Activated CD4-positive, alpha-beta memory T cell treated with anti-CD3 and anti-CD28 coated beads for 36 hours (primary cell): ENCODE data around the gene HCN2. TPM values are rescaled to one million over a fixed set of nuclear protein-coding genes. Genes with fewer than 3 reads are reported as not detected.
A peak's percentile ranks its signal among the peaks of the same experiment; 100 is the strongest.

ENCODE experiments used
- CTCF ChIA-PET: fragments of 350-600 bp; sonication (Branson Sonifier 250); formaldehyde crosslinking; loops from one replicate; lab custom pipeline; 2021; ENCODE audit warnings: antibody characterized with exemption, inconsistent platforms; lab: Charles Lee
- POLR2A ChIA-PET: fragments of 350-600 bp; sonication (Branson Sonifier 250); formaldehyde crosslinking; loops from one replicate; lab custom pipeline; 2021; ENCODE audit warnings: antibody characterized with exemption; lab: Charles Lee
- DNase-seq: peaks from one replicate; pipeline ENCODE4 v3.0.0-alpha.2; 2020
- H3K27ac Mint-ChIP-seq: one replicate; pipeline ENCODE4 v1.8.0; 2021; ENCODE audit warnings: mixed read lengths
- H3K27me3 Mint-ChIP-seq: one replicate; pipeline ENCODE4 v1.8.0; 2021; ENCODE audit warnings: mixed read lengths
- H3K36me3 Mint-ChIP-seq: one replicate; pipeline ENCODE4 v1.8.0; 2021; ENCODE audit warnings: mixed read lengths
- H3K4me1 Mint-ChIP-seq: one replicate; pipeline ENCODE4 v1.8.0; 2021; ENCODE audit warnings: low read depth, mixed read lengths
- H3K4me3 Mint-ChIP-seq: one replicate; pipeline ENCODE4 v1.8.0; 2021; ENCODE audit warnings: mild to moderate bottlenecking, mixed read lengths
- H3K9me3 Mint-ChIP-seq: one replicate; pipeline ENCODE4 v1.8.0; 2021; ENCODE audit warnings: mixed read lengths
- intact Hi-C: fragments of 100-400 bp; cut with micrococcal nuclease; formaldehyde crosslinking; loops from one replicate; pipeline ENCODE4 v1.15.1; 2023
- total RNA-seq, 2 experiments: library from RNA; stranded (reverse); gene quantifications; one replicate each; pipeline ENCODE4 v1.2.3, GENCODE V29; 2021

The HCN2 gene
- total RNA-seq, 2 experiments from 2014 or later, result 1.00 to 1.0 TPM

GRCh38 chr19:640606-641189 is 51.0 kb downstream of the HCN2 start:
- Mint-ChIP-seq H3K4me3 (no peak overlapping the region), H3K27ac (no peak overlapping the region), H3K36me3 (no peaks in the 10 kb centered on the region), H3K27me3 (no peaks in the 10 kb centered on the region), H3K9me3 (no peaks in the 10 kb centered on the region), H3K4me1 (peaks cover 13% of the 10 kb centered on the region)
- intact Hi-C loops, result no loop called here
- CTCF ChIA-PET, result no interaction called here
- POLR2A ChIA-PET, result no interaction called here
- DNase-seq, result no peak

- Mint-ChIP-seq H3K36me3 (peaks cover 4% of the 10 kb centered on the region), H3K27me3 (no peaks in the 10 kb centered on the region), H3K27ac (no peak overlapping the region), H3K4me3 (no peak overlapping the region), H3K4me1 (peaks cover 13% of the 10 kb centered on the region), H3K9me3 (no peaks in the 10 kb centered on the region)
- CTCF ChIA-PET, result no interaction called here
- intact Hi-C loops, result no loop called here
- no peak for DNase-seq
- POLR2A ChIA-PET, result no interaction called here
Measured at GRCh38 chr19:641702-642101, 52.0 kb downstream of the HCN2 start.

GRCh38 chr19:642767-643727 is 53.4 kb downstream of the HCN2 start:
- peaks cover 8% of the 10 kb centered on the region for H3K36me3 Mint-ChIP-seq
- no peaks in the 10 kb centered on the region for H3K27me3 Mint-ChIP-seq
- no peak overlapping the region for H3K4me3 Mint-ChIP-seq
- H3K9me3 Mint-ChIP-seq, result no peaks in the 10 kb centered on the region
- intact Hi-C loops, result no loop called here
- no peak overlapping the region for H3K27ac Mint-ChIP-seq
- CTCF ChIA-PET, result no interaction called here
- POLR2A ChIA-PET, result no interaction called here
- H3K4me1 Mint-ChIP-seq, result peaks cover 13% of the 10 kb centered on the region
- DNase-seq, result no peak

DNA sequence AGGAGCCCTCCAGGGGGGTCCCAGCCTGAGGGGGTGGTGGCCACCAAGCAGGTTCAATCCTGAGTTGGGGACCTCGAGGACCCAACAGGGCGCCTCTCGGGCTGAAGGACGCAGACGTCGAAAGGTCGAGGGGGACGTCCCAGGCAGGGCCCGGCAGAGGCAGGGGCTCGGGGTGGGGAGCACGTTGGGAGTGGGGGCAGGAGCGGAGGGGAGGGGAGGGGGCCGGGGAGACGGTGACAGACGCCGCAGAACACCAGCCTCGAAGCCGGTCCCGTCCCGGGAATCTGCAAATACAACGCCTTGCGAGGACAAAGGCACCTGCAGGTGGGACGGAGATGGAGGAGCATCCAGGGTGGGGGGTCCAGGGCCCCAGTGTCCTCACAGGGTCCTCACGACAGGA is 54.1 kb downstream of the HCN2 start:
- Mint-ChIP-seq H3K27ac (no peak overlapping the region), H3K9me3 (no peaks in the 10 kb centered on the region), H3K27me3 (no peaks in the 10 kb centered on the region), H3K36me3 (peaks cover 10% of the 10 kb centered on the region), H3K4me3 (no peak overlapping the region), H3K4me1 (peaks cover 8% of the 10 kb centered on the region)
- ChIA-PET POLR2A (no interaction called here), CTCF (no interaction called here)
- intact Hi-C loops, result no loop called here
- DNase-seq, result no peak

DNA sequence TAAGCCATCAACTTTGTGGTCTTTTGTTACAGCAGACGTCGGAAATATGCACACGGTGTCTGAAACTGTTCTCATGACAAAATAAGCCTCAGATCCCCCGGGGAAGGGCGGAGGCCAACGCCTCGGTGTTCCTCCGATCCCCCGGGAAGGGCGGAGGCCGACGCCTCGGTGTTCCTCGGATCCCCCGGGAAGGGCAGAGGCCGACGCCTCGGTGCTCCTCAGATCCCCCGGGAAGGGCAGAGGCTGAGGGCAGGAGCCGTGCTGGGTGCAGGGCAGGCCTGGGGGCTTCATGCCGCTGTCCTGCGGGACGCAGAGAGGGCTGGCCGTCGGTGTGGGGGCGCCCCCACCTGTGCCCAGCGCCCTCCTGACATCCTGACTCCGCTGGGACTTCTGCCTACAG is 54.7 kb downstream of the HCN2 start:
- H3K36me3 Mint-ChIP-seq, result peaks cover 11% of the 10 kb centered on the region
- H3K27me3 Mint-ChIP-seq, result no peaks in the 10 kb centered on the region
- ChIA-PET POLR2A (no interaction called here), CTCF (no interaction called here)
- no peak for DNase-seq
- H3K27ac Mint-ChIP-seq, result no peak overlapping the region
- peaks cover 2% of the 10 kb centered on the region for H3K4me1 Mint-ChIP-seq
- intact Hi-C loops, result no loop called here
- H3K4me3 Mint-ChIP-seq, result no peak overlapping the region
- no peaks in the 10 kb centered on the region for H3K9me3 Mint-ChIP-seq

DNA sequence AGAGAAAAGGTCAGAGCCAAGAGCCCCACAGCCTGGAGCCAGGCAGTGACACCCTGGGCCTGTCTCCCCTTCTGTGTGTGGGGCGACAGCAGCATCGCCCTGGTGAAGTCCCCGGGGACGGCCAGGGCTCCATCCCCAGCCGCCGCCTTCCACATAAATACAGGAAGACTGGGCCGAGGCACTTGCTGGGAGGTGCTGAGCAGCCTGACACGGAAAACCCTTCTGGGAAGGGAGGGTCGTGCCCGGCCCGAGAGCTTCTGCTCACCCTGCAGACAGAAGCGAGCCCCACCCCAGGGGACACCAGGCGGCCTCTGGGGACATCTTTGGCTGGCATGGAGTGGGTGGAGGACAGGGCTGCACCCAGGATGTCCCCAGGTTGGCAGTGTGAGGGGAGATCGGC is 55.1 kb downstream of the HCN2 start:
- no peak overlapping the region for H3K4me3 Mint-ChIP-seq
- H3K27ac Mint-ChIP-seq, result no peak overlapping the region
- intact Hi-C loops, result no loop called here
- H3K4me1 Mint-ChIP-seq, result no peaks in the 10 kb centered on the region
- POLR2A ChIA-PET, result no interaction called here
- H3K36me3 Mint-ChIP-seq, result peaks cover 13% of the 10 kb centered on the region
- H3K27me3 Mint-ChIP-seq, result no peaks in the 10 kb centered on the region
- CTCF ChIA-PET, result interaction anchor here (0.6 kb wide), 1 partner anchor 108 kb away, joined by 4 read pairs; no protein-coding TSS in a partner anchor
- no peaks in the 10 kb centered on the region for H3K9me3 Mint-ChIP-seq
- DNase-seq, result no peak

- Mint-ChIP-seq H3K4me1 (no peaks in the 10 kb centered on the region), H3K27ac (peak overlapping the region; percentile 51), H3K9me3 (no peaks in the 10 kb centered on the region), H3K27me3 (no peaks in the 10 kb centered on the region), H3K4me3 (no peak overlapping the region), H3K36me3 (peaks cover 15% of the 10 kb centered on the region)
- intact Hi-C loops, result no loop called here
- no peak for DNase-seq
- CTCF ChIA-PET, result no interaction called here
- POLR2A ChIA-PET, result no interaction called here
Measured at GRCh38 chr19:645912-646778, 56.5 kb downstream of the HCN2 start.

GRCh38 chr19:646779-647565 is 57.3 kb downstream of the HCN2 start:
- Mint-ChIP-seq H3K9me3 (no peaks in the 10 kb centered on the region), H3K27ac (no peak overlapping the region), H3K4me1 (no peaks in the 10 kb centered on the region), H3K36me3 (peaks cover 15% of the 10 kb centered on the region), H3K4me3 (no peak overlapping the region), H3K27me3 (no peaks in the 10 kb centered on the region)
- no peak for DNase-seq
- ChIA-PET POLR2A (no interaction called here), CTCF (no interaction called here)
- intact Hi-C loops, result no loop called here

DNA sequence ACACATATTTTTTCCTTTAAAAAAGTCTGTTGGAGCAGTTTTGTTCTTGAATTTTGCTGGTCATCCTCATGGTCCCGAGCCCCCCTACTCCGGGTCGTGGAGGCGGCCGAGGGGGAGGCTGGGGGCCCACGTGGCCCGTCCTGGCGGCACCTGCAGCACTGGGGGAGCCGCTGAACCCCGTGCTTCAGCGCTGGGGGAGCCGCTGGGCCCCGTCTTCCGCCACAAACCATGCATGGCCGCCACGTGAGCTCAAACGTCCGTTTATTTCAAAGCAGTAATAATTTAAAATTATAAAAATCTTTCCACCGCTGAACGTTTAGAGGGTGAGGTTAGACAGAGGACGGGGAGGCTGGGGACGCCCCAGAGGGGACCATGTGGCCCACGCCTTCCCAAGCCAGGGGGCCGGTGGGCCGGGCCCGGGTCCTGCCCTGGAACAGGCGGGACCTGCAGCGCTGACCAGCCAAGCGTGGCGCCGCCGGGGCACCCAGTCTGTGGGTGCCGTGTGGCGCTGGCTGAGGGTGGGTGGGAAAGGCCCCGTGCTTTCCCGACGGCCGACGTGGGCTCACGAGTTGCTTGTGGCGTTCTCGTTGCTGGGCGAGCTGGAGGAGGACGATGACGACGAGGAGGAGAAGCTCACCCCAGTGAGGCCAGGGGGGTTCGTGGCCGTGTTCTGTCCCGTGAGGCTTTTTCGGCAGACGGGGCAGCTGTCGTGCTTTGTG is 58.0 kb downstream of the HCN2 start:
- POLR2A ChIA-PET, result no interaction called here

GRCh38 chr19:648305-648704 is 58.6 kb downstream of the HCN2 start:
- Mint-ChIP-seq H3K4me3 (no peak overlapping the region), H3K27ac (no peak overlapping the region), H3K36me3 (peaks cover 15% of the 10 kb centered on the region), H3K4me1 (no peaks in the 10 kb centered on the region), H3K27me3 (no peaks in the 10 kb centered on the region), H3K9me3 (no peaks in the 10 kb centered on the region)
- intact Hi-C loops, result no loop called here
- CTCF ChIA-PET, result no interaction called here
- POLR2A ChIA-PET, result no interaction called here
- no peak for DNase-seq

More for the DNA sequence above, 58.0 kb downstream of the HCN2 start:
- Mint-ChIP-seq H3K9me3 (no peaks in the 10 kb centered on the region), H3K4me3 (no peak overlapping the region), H3K27ac (no peak overlapping the region), H3K27me3 (no peaks in the 10 kb centered on the region), H3K36me3 (peaks cover 15% of the 10 kb centered on the region), H3K4me1 (no peaks in the 10 kb centered on the region)
- no peak for DNase-seq
- intact Hi-C loops, result no loop called here
- CTCF ChIA-PET, result no interaction called here
